ENCODE data around the gene GOPC. TPM values are rescaled to one million over a fixed set of nuclear protein-coding genes. Genes with fewer than 3 reads are reported as not detected.

Gene GOPC
- total RNA-seq, 1 donor from 2014 or later, result 31.8 TPM

DNA sequence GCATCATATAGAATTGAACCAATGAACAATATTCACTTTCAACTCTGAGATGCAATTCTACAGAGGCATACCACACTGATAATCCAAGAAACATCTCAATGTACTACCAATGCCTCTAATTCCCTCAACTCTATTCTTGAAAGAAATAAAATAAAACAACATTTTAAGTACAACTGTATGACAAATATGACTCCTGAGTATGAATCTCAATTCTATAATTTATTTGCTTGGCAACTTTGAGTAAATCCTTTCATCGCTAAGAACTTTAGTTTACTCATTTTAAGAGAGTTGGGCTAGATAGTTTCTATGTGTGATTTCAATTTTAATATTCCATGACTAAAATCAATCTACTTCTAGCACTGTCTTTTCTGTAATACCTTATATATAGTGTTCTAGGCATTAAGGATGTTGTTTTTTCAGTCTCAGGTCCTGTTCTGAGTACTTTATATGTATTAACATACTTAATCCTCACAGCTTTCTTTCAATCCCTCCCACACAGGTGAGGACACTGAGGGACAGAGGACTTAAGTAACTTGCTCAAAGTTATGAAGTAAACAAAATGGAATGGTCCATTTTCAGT is 33.4 kb downstream of the GOPC start:
- Mint-ChIP-seq H3K36me3 (ENCODE audit: low read depth, unreplicated experiment) (no peaks in the 10 kb centered on the region), H3K4me3 (ENCODE audit: unreplicated experiment) (no peak overlapping the region), H3K27ac (ENCODE audit: unreplicated experiment) (no peak overlapping the region), H3K4me1 (ENCODE audit: unreplicated experiment) (no peaks in the 10 kb centered on the region), H3K27me3 (ENCODE audit: unreplicated experiment) (no peaks in the 10 kb centered on the region), H3K9me3 (ENCODE audit: unreplicated experiment) (no peaks in the 10 kb centered on the region)
- DNase-seq (ENCODE audit: low spot score), result no peak
- TF ChIP-seq, protein P1, sequence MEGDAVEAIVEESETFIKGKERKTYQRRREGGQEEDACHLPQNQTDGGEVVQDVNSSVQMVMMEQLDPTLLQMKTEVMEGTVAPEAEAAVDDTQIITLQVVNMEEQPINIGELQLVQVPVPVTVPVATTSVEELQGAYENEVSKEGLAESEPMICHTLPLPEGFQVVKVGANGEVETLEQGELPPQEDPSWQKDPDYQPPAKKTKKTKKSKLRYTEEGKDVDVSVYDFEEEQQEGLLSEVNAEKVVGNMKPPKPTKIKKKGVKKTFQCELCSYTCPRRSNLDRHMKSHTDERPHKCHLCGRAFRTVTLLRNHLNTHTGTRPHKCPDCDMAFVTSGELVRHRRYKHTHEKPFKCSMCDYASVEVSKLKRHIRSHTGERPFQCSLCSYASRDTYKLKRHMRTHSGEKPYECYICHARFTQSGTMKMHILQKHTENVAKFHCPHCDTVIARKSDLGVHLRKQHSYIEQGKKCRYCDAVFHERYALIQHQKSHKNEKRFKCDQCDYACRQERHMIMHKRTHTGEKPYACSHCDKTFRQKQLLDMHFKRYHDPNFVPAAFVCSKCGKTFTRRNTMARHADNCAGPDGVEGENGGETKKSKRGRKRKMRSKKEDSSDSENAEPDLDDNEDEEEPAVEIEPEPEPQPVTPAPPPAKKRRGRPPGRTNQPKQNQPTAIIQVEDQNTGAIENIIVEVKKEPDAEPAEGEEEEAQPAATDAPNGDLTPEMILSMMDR (IDR thresholded peaks at IDR 0.05; ENCODE audit: unreplicated experiment), result no peak

DNA sequence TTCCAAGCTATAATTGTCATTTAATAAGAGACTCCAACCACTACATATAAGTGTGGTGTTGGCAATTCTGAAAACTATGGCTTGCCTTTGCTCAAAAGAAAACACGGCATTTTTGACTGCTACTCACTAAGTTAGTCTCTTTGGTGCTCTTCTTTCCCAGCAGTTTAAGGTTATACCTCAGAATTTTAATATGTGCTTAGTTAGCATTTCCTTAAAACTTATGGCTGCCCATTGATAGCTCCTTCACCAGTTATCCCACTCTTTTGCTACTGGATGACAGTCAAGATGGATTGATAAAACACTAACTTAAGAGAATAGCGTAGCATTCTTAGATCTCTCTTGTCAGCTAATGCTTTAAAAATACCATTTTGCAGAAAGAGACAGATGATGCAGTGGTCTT is 34.1 kb downstream of the GOPC start:
- TF ChIP-seq, protein P1 (IDR thresholded peaks at IDR 0.05; ENCODE audit: unreplicated experiment), result no peak

DNA sequence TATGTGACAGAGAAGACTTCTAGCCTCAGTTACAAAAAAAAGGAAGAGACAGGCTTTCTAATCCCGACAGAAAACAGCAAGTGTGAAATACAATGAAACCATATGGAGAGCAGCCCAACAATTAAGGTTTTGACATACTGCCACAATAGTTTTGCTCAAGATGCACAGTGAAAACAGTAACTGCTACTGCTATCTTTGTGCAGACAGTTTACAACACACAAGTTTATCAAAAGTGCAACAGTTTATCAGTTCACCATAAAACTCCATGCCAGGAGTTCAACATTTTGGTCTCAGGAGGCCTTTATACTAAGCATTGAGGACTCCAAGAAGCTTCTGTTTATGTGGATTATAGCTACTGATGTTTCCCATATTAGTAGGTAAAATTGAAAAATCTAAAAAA is 37.6 kb downstream of the GOPC start:
- no peak for DNase-seq (ENCODE audit: low spot score)
- Mint-ChIP-seq H3K4me1 (ENCODE audit: unreplicated experiment) (peaks cover 2% of the 10 kb centered on the region), H3K27me3 (ENCODE audit: unreplicated experiment) (no peaks in the 10 kb centered on the region), H3K4me3 (ENCODE audit: unreplicated experiment) (no peak overlapping the region), H3K27ac (ENCODE audit: unreplicated experiment) (no peak overlapping the region), H3K9me3 (ENCODE audit: unreplicated experiment) (no peaks in the 10 kb centered on the region), H3K36me3 (ENCODE audit: low read depth, unreplicated experiment) (no peaks in the 10 kb centered on the region)
- TF ChIP-seq, protein P1 (IDR thresholded peaks at IDR 0.05; ENCODE audit: unreplicated experiment), result no peak

More for the DNA sequence above, 34.1 kb downstream of the GOPC start:
- no peak overlapping the region for H3K4me3 Mint-ChIP-seq (ENCODE audit: unreplicated experiment)
- no peak for DNase-seq (ENCODE audit: low spot score)
- no peaks in the 10 kb centered on the region for H3K27me3 Mint-ChIP-seq (ENCODE audit: unreplicated experiment)
- H3K9me3 Mint-ChIP-seq (ENCODE audit: unreplicated experiment), result no peaks in the 10 kb centered on the region
- H3K36me3 Mint-ChIP-seq (ENCODE audit: low read depth, unreplicated experiment), result no peaks in the 10 kb centered on the region
- no peak overlapping the region for H3K27ac Mint-ChIP-seq (ENCODE audit: unreplicated experiment)
- no peaks in the 10 kb centered on the region for H3K4me1 Mint-ChIP-seq (ENCODE audit: unreplicated experiment)

DNA sequence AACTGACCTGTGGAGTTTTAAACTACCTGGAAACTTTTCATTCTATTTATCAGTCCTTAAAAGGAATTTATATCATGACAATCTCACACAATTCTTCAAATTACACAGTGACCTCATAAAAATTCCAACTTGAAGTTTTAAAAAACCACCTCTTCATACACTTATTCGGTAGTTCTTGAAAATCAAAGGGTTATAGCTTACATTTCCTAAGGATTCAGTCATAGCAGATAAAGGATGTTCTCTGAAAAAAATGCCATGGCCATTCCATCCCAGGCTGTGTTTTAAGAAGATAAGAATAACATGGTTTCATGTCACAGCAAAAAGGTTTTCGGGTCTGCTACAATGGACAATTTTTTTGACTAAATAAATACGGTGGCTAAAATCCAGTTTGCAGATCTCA is 41.2 kb downstream of the GOPC start:
- H3K27me3 Mint-ChIP-seq (ENCODE audit: unreplicated experiment), result no peaks in the 10 kb centered on the region
- TF ChIP-seq, protein P1 (IDR thresholded peaks at IDR 0.05; ENCODE audit: unreplicated experiment), result no peak
- DNase-seq (ENCODE audit: low spot score), result no peak
- H3K4me1 Mint-ChIP-seq (ENCODE audit: unreplicated experiment), result peaks cover 4% of the 10 kb centered on the region
- H3K36me3 Mint-ChIP-seq (ENCODE audit: low read depth, unreplicated experiment), result no peaks in the 10 kb centered on the region
- H3K4me3 Mint-ChIP-seq (ENCODE audit: unreplicated experiment), result no peak overlapping the region
- no peaks in the 10 kb centered on the region for H3K9me3 Mint-ChIP-seq (ENCODE audit: unreplicated experiment)
- H3K27ac Mint-ChIP-seq (ENCODE audit: unreplicated experiment), result no peak overlapping the region

DNA sequence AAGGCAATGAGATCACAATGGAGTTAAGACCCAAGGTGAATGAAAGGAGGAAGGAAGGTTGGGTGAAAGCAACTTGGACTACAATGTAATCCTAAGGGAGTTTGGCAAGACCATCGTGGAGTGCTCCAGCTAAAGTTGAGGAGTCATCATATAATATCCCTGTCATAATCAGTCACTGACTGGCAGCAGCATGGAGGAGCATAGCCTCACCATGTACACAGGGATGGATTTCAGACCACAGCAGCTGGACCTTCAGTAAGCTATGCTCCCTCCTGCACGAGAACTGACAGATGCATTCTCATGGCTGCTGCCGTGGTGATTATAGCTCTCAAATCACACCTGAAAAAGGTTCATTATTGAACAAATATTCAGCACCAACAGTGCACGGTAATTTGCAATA is 43.0 kb downstream of the GOPC start:
- no peak overlapping the region for H3K27ac Mint-ChIP-seq (ENCODE audit: unreplicated experiment)

More for the DNA sequence above, 43.0 kb downstream of the GOPC start:
- no peak for DNase-seq (ENCODE audit: low spot score)
- Mint-ChIP-seq H3K4me3 (ENCODE audit: unreplicated experiment) (no peak overlapping the region), H3K36me3 (ENCODE audit: low read depth, unreplicated experiment) (no peaks in the 10 kb centered on the region), H3K27me3 (ENCODE audit: unreplicated experiment) (no peaks in the 10 kb centered on the region), H3K4me1 (ENCODE audit: unreplicated experiment) (peaks cover 10% of the 10 kb centered on the region), H3K9me3 (ENCODE audit: unreplicated experiment) (no peaks in the 10 kb centered on the region)
- TF ChIP-seq, protein P1 (IDR thresholded peaks at IDR 0.05; ENCODE audit: unreplicated experiment), result no peak
